ENCODE results near the gene PHOX2A.

The PHOX2A gene

GRCh38 chr11:72253392-72253791 is 9.4 kb upstream of the PHOX2A start:
- ChIA-PET POLR2A (no interaction called here), CTCF (interaction anchor here (2.0 kb wide), 1 partner anchor 177 kb away, joined by 7 read pairs; no protein-coding TSS in a partner anchor)

GRCh38 chr11:72251614-72252013 is 7.6 kb upstream of the PHOX2A start:
- no peak for TF ChIP-seq CTCF (IDR thresholded peaks at IDR 0.05; ENCODE audit: insufficient read depth, low read length, missing control alignments)
- ChIA-PET CTCF (interaction anchor here (4.9 kb wide), 1 partner anchor 12 kb away, joined by 24 read pairs; no protein-coding TSS in a partner anchor), POLR2A (no interaction called here)
- H3K4me3 ChIP-seq (ENCODE audit: low read depth, low read length), result no peak overlapping the region
- no peak for DNase-seq (ENCODE audit: low read depth, low spot score)

More at GRCh38 chr11:72253392-72253791, 9.4 kb upstream of the PHOX2A start:
- TF ChIP-seq CTCF (IDR thresholded peaks at IDR 0.05; ENCODE audit: insufficient read depth, low read length, missing control alignments), result no peak
- DNase-seq (ENCODE audit: low read depth, low spot score), result no peak
- no peak overlapping the region for H3K4me3 ChIP-seq (ENCODE audit: low read depth, low read length)

GRCh38 chr11:72250661-72251464 is 6.9 kb upstream of the PHOX2A start:
- POLR2A ChIA-PET, result no interaction called here
- DNase-seq (ENCODE audit: low read depth, low spot score), result no peak
- TF ChIP-seq CTCF (IDR thresholded peaks at IDR 0.05; ENCODE audit: insufficient read depth, low read length, missing control alignments), result no peak
- no peak overlapping the region for H3K4me3 ChIP-seq (ENCODE audit: low read depth, low read length)
- CTCF ChIA-PET, result interaction anchor here (0.9 to 4.9 kb wide), 3 partner anchors 12 to 180 kb away, joined by 3 to 24 read pairs (median 3); no protein-coding TSS in a partner anchor

GRCh38 chr11:72249961-72250360 is 6.0 kb upstream of the PHOX2A start:
- CTCF ChIA-PET, result interaction anchor here (0.9 to 4.9 kb wide), 2 partner anchors 11 to 180 kb away, joined by 3 to 24 read pairs; no protein-coding TSS in a partner anchor
- no peak for DNase-seq (ENCODE audit: low read depth, low spot score)
- no peak overlapping the region for H3K4me3 ChIP-seq (ENCODE audit: low read depth, low read length)
- POLR2A ChIA-PET, result no interaction called here
- no peak for TF ChIP-seq CTCF (IDR thresholded peaks at IDR 0.05; ENCODE audit: insufficient read depth, low read length, missing control alignments)

- no peak overlapping the region for H3K4me3 ChIP-seq (ENCODE audit: low read depth, low read length)
- ChIA-PET CTCF (interaction anchor here (3.1 to 4.9 kb wide), 3 partner anchors 8 to 167 kb away, joined by 12 to 24 read pairs (median 15); no protein-coding TSS in a partner anchor), POLR2A (no interaction called here)
- no peak for TF ChIP-seq CTCF (IDR thresholded peaks at IDR 0.05; ENCODE audit: insufficient read depth, low read length, missing control alignments)
- DNase-seq (ENCODE audit: low read depth, low spot score), result no peak
These were observed 3.6 kb upstream of the PHOX2A start for GRCh38 chr11:72247584-72247983.

GRCh38 chr11:72245263-72245816 is 1.4 kb upstream of the PHOX2A start:
- POLR2A ChIA-PET, result no interaction called here
- TF ChIP-seq CTCF (IDR thresholded peaks at IDR 0.05; ENCODE audit: insufficient read depth, low read length, missing control alignments), result no peak
- H3K4me3 ChIP-seq (ENCODE audit: low read depth, low read length), result no peak overlapping the region
- CTCF ChIA-PET, result interaction anchor here (1.2 to 6.8 kb wide), 4 partner anchors 8 to 186 kb away, joined by 3 to 44 read pairs (median 14); no protein-coding TSS in a partner anchor
- DNase-seq (ENCODE audit: low read depth, low spot score), result no peak
